GM18499 (cell line): ENCODE data around the gene SRP19.
"Not testable (repeated sequence)": the region's sequence is repeated elsewhere in the genome, so short reads cannot be mapped to it uniquely, and the experiment has no call there.

Experiments
- ATAC-seq: cut with Tn5 transposase; IDR thresholded peaks from one replicate; pipeline ENCODE4 v1.9.1; 2021; ENCODE audit warnings: moderate number of reproducible peaks; ENCODE audit not compliant: insufficient read depth, unreplicated experiment

SRP19 gene

GRCh38 chr5:112867411-112867810 lies 6.3 kb downstream of the SRP19 start:
- ATAC-seq = no peak

GRCh38 chr5:112869948-112870347 lies 8.9 kb downstream of the SRP19 start:
- peak; percentile 65 for ATAC-seq

GRCh38 chr5:112870966-112871365 lies 9.9 kb downstream of the SRP19 start:
- no peak for ATAC-seq

DNA sequence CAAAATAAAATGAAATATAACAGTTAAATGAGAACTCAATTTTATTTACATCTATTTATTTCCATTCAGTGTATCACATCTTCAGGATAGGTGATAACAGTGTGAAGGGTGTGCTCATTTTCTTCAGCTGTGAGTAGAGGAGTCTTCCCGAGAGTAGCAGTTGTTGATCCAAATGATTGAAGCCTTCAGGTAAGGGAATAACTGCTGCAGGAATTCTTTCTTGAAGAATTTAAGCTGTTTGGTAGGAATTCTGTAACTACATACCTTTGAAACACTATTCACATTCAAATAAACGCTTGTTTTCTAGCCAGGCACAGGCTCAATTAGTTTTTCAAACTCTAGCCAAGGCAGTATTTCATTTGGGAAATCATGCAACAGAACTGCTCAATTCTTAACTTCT lies 15.3 kb downstream of the SRP19 start:
- no peak for ATAC-seq

DNA sequence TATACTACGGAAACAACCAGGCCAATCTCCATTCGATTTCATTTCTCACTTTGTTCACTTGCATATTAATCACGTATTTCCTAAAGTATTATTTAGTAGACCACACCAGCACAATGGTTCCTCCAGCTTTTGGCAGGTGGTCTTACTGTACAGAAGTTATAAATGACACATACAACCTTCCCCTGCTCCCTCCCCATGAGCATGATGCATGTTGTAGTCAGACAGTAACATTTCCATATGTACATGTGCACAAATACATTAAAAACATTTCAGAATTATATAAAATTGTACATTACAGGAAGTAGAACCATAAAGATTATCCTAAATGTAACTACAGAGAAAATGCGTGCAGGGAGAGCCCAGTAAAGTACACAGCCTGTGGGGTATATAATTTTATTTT lies 17.0 kb downstream of the SRP19 start:
- ATAC-seq = no peak

DNA sequence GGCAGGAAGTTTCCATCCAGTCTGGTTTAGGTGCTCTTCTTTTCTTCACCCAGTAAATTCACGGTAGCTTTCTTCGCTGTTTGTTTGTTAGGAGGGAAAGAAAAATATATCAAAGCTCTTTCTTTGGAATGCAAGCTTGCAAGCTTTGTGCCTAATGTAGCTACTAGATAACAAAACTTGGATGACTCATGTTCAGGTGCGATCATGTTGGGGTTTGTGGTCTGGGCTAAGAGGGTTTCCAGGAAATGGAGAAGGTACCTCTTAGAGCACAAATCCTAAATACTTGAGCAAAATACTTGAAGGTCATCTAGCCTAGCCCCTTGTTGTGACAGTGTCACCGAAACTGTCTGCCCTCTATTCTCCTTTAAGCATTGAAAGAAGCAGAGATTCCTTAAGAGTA lies 17.7 kb downstream of the SRP19 start:
- ATAC-seq = no peak

DNA sequence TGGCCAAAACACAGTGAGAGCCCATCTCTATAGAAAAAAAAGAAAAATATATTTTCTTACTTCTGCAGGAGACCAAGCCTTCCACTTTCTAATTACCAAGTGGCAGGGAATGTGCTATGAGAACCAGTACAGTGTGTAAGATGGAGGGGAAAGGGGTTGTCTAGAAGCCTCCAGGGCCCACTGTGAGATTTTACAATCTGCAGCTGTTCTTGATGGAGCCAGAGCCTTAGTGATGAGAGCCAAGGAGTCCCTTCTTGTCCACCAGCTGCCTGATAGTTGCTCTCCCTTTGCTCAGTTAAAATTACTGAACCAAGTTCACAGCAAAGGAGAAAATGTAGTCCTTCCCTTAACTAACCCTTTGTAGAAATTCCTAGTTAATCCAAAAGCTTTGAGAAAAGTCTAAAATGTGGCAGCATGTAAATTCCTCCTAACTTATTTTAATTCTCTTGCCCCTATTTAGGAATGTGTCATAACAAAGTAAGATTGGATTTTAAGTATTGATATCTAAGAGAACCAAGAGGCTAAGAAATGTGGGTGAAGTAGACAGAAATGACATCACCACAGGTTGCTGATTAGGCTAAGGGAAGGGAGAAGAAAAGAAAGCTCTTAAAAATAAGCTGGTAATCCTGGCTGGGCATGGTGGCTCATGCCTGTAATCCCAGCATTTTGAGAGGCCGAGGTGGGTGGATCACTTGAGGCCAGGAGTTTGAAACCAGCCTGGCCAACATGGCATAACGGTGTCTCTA lies 19.3 kb downstream of the SRP19 start:
- no peak for ATAC-seq

GRCh38 chr5:112883192-112883591 lies 22.1 kb downstream of the SRP19 start:
- ATAC-seq = no peak

DNA sequence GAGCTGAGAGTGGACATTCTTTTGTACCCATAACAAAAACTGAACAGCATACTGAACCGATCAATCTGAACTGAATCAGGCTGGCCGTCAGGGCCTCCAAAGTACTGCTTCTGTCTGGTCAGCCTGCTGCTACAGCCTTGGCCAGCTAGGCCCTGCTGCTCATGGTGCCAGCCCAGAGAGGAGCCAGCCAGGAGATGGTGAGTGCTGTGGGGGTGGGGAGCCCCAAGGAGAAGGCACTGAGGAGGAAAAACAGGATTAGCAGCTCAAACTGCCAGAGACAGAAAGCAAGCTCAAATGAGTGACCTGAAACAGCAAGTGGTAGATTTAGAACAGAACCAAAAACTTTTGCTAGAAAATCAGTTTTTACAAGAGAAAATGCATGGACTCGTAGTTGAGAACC lies 23.9 kb downstream of the SRP19 start:
- no peak for ATAC-seq

- ATAC-seq = no peak
Measured at GRCh38 chr5:112886975-112887374, 25.9 kb downstream of the SRP19 start.

DNA sequence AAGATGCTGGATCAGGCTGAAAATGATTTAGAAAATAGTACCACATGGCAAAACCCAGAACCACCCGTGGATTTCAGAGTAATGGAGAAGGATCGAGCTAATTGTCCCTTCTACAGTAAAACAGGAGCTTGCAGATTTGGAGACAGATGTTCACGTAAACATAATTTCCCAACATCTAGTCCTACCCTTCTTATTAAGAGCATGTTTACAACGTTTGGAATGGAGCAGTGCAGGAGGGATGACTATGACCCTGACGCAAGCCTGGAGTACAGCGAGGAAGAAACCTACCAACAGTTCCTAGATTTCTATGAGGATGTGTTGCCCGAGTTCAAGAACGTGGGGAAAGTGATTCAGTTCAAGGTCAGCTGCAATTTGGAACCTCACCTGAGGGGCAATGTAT lies 31.0 kb downstream of the SRP19 start:
- ATAC-seq = not testable (repeated sequence)

- ATAC-seq = no peak
Measured at GRCh38 chr5:112892776-112893175, 31.7 kb downstream of the SRP19 start.

- no peak for ATAC-seq
Measured at GRCh38 chr5:112895682-112896081, 34.6 kb downstream of the SRP19 start.

DNA sequence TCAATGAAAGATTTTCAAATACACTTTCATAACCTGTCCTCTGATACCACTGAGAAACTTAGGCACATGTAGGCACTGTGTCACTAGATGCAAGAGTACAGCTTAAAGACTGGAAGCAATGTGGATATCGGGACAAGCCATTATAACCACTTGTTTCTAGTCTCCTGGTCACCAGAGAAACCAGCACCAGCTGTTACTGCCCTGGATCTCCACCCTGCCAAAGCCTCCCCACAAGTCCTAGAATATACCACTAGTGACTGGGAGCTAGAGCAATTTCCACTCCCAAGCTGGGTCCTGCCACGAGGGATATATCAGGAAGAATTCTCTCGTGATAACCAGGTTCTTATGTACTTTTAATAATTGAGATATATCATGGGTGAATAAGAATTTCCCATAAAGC lies 41.5 kb downstream of the SRP19 start:
- ATAC-seq = no peak

DNA sequence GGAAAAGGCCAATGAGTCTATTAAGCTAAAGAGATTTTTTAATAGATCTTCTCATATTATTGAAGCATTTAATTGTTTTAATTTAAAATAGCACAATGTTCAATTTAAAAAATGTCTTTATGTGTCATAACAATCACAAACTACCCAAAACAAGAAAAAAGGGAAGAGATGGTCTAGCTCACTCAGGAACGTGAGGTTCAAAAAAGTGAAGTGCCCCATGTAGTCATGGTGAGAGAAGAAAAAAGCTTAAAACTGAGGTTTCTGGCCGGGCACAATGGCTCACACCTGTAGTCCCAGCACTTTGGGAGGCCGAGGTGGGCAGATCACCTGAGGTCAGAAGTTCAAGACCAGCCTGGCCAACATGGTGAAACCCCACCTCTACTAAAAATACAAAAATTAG lies 43.9 kb downstream of the SRP19 start:
- ATAC-seq = not testable (repeated sequence)

GRCh38 chr5:112906637-112907036 lies 45.5 kb downstream of the SRP19 start:
- ATAC-seq = no peak

DNA sequence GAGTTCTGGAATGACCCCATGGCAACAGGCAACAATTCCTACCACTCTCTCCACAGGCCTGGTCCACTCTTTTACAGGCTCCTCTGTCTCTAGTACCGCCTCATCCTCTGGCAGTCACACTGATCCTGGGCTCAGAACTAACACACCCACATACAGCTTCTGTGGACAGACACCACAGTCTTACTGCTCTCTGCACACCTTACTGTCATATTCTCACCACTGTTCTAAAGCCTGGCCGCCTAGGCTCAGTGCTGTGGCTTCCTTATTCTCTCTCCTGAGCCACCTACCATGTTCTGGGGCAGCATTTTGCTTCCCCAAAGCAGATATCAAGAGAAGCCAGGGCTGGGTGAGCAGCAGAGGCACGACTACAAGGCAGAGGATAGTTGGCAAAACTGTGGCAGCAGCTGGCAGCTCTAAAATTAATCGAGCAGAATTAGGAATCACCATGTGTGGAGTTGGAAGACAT lies 46.1 kb downstream of the SRP19 start:
- ATAC-seq = no peak

DNA sequence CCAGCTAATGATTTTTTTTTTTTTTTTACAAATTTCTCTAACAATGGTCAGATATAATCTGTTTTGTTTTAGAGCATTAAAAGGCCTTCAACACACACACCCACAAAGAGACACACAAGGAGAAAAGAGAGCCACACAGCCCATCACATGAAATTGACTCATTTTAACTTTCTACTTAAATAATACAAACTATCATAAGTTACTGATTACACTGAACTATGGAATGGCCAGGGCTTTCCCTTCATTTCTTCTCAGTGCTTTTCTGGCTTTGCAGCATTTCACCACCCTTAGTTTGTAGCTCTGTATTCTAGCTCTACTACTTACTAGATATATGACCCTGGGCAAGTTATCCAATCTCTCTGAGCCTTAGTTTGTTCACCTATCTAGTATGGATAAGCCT lies 47.8 kb downstream of the SRP19 start:
- ATAC-seq = no peak

GRCh38 chr5:112910529-112910928 lies 49.4 kb downstream of the SRP19 start:
- no peak for ATAC-seq

DNA sequence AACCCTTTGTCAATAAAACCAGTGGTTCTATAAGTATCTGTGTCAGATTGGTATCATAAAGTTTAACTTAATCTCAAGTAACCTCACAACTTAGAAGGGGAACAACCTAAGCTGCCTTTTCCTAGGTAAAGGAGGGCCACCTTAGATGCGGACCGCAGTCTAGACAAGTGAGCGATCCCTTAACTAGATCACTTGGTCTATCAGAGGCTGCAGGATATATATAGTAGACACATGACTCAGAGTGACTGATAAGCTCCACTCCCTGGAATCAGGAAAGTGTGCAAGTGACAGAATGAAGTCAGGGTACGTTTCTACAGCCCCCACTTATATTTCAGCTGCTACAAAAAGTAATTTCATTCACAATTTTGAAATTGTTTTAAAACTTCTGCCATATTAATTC lies 53.5 kb downstream of the SRP19 start:
- no peak for ATAC-seq

GRCh38 chr5:112915831-112916230 lies 54.7 kb downstream of the SRP19 start:
- no peak for ATAC-seq

DNA sequence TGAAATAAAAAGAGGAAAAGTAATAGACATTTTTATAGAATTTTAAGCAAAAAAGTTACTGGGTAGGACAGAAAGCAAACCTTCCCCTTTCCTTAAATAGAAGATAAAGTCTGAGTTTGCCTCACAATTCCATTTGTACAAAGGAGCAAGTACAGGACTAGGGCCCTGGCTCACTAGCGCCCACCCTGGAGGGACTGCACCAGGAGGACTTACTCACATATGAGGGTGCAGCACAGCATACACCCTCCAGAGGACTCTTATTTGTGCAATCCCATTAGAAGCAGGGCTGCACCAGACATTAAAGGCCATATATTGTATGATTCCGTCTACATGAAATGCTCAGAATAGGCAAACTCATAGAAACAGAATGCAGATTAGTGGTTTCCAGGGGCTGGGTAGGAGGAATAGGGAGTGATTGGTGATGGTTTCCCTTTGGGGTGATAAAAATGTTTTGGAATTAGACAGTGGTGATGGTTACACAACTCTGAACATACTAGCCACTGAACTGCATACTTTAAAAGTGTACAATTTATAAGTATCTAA lies 56.4 kb downstream of the SRP19 start:
- ATAC-seq = no peak
